GOT3 (cell line): ENCODE results near the gene NR2F2.
"Not testable (repeated sequence)": the region's sequence is repeated elsewhere in the genome, so short reads cannot be mapped to it uniquely, and the experiment has no call there.

ENCODE experiments used
- DNase-seq: peaks from one replicate; lab custom pipeline; 2025; ENCODE audit warnings: mixed read lengths; lab: John Stamatoyannopoulos, UW

NR2F2 gene

GRCh38 chr15:96367311-96368200 lies 37.1 kb downstream of the NR2F2 start:
- DNase-seq = no peak

DNA sequence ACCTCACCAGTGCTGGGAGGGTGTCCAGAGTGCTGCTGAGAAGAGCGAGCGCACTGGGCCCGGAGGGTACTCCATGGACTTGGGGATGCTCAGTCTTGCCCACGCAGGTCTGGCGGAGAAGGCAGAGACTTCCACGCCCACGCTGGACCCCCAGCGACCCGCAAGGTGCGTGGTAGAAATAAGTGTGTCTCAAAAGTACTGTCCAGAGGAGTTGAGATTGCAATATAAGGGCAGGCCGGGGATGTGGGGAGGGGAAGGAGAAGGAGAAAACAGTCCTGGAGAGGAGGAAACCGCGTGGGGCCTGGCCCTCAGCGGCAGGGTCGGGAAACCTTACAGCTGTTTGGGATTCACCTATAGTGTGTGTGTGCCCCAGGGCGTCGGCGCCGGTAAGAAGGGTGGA lies 38.9 kb downstream of the NR2F2 start:
- DNase-seq = no peak

- DNase-seq = no peak
These were observed 39.5 kb downstream of the NR2F2 start for GRCh38 chr15:96369825-96370621.

DNA sequence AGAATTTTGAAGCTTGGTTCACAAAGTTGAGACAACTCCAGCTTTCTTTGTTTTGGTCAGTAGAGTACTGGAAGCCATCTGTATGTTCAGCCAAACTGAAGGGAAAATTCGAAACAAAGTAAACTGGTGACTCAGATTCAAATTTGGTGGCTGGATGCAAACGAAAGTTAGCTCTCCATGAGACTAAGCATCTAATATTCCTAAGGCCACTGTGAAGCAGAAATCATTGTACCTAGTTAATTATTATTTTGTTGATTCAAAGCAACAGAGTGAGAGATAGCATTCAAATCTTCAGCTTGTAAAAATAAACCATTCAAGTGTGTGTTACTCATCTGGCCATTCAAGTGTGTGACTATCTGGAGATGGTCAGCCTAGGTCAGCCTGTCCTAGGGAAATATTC lies 42.1 kb downstream of the NR2F2 start:
- no peak for DNase-seq

DNA sequence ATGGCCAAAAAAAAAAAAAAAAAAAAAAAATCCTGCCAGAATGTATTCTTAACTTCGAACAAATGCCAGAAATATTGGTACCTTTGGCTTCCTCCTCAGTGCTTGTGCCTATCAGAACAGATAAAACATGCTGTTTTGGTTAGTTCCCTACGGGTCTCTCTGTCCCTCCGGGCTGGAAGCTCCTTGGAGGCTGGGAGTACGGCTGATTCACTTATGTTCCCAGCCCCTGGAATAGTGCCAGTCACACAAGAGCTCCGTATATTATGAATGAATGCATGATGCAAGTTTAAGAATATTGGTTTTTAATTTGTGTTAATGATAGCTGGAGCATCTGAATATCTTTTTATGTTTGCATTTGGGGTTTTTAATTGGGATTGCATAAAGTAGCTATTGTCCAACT lies 44.0 kb downstream of the NR2F2 start:
- DNase-seq = no peak

DNA sequence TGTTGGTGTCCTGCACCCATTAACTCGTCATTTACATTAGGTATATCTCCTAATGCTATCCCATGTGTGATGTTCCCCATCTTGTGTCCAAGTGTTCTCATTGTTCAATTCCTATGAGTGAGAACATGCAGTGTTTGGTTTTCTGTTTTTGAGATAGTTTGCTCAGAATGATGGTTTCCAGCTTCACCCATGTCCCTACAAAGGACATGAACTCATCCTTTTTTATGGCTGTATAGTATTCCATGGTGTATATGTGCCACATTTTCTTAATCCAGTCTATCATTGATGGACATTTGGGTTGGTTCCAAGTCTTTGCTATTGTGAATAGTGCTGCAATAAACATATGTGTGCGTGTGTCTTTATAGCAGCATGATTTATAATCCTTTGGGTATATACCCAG lies 49.1 kb downstream of the NR2F2 start:
- not testable (repeated sequence) for DNase-seq

- DNase-seq = no peak
These were observed 51.0 kb downstream of the NR2F2 start for GRCh38 chr15:96381463-96381862.

GRCh38 chr15:96385195-96385594 lies 54.7 kb downstream of the NR2F2 start:
- DNase-seq = no peak

GRCh38 chr15:96388673-96389072 lies 58.2 kb downstream of the NR2F2 start:
- DNase-seq = no peak
